ENCODE results near the gene TAAR8. TPM values are rescaled to one million over a fixed set of nuclear protein-coding genes. Genes with fewer than 3 reads are reported as not detected.

TAAR8 gene, protein sequence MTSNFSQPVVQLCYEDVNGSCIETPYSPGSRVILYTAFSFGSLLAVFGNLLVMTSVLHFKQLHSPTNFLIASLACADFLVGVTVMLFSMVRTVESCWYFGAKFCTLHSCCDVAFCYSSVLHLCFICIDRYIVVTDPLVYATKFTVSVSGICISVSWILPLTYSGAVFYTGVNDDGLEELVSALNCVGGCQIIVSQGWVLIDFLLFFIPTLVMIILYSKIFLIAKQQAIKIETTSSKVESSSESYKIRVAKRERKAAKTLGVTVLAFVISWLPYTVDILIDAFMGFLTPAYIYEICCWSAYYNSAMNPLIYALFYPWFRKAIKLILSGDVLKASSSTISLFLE
- not detected in 2 replicates for total RNA-seq

DNA sequence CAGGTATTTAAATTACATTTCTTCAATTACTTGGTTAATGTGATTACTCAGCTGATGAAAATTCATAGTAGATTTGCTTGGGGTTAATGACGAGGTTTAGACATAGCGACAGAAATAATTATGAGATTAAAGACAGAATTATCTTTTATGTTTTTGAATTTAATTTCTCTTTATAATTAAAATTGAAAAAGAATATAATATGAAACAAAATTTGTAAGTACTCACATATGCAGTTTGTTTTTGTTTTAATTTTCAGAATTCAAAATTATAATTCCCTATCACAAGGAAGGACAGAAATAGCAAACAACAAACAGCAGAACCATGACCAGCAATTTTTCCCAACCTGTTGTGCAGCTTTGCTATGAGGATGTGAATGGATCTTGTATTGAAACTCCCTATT, at the start of gene TAAR8:
TSS of gene TAAR8 (plus strand) at position 301 of the 400 bp plus-strand sequence. CDS start at position 322, 21 bp downstream.

DNA sequence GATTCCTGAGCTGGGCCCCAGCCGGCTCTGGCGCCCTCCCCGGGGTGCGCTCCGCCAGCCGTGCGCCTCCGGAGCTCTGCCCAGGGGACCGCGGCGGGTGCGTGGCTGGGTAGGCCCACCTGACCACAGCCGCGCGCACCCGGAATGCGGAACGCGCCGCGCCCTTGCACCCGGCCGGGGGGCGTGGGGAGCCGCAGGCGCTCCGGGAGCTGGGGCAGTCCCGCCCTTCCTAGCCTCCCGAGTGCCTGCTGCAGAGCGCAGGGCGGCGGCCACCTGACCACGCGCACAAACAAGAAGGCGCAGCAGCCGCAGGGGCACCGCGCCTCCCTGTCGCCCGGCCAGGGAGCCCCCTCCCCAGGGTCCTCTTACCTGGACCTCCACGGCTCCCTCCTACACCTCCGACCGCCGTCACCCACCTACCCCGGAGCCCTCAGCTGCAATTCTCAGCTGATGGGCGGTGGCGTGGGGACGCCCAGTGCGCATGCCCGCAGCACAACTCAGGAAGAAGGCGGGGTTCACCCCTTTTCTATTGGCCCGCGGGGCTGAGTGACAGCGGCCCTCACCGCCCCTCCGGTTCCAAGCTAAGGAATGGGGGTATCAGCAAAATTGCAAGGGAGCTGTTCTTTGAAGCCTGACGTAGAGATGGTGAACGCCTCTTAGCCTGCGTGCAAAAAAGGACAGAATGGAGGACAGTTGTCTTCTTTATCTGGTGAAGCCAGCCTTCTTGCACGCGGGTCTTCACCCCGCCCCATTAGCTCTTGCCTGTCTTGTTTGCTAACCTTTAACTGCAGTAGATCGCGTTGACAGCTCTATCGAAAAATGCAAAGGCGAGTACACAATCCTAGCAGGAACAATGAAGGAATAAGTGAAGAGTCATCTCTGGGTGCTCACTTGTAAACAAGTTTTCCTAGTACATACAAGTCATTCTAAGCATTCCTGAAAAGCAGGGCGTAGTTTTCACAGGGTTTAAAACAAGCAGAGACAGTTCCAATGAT, 39.5 kb upstream of the TAAR8 start, which contains the start of gene STX7:
TSS of gene STX7 (minus strand) at position 479 of the 995 bp plus-strand sequence. CDS start 9,586 bp downstream, outside the sequence.

DNA sequence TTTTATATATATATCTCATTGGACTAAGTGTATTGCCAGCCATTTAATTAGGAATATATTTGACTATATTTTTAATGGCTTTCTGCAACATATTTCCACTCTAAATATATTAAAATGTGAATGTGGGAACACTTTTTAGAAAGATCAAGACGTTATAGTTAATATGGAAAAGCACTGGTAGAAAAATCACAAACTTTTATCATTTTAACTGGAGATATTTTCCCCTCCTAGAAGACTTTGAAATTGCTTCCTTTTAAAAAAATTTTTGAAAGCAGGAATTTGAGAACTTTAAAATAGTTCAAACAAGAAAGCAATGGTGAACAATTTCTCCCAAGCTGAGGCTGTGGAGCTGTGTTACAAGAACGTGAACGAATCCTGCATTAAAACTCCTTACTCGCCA, 14.5 kb upstream of the TAAR8 start, which contains the start of gene TAAR9:
TSS of gene TAAR9 (plus strand) at position 301 of the 400 bp plus-strand sequence. CDS start at position 314, 13 bp downstream.

DNA sequence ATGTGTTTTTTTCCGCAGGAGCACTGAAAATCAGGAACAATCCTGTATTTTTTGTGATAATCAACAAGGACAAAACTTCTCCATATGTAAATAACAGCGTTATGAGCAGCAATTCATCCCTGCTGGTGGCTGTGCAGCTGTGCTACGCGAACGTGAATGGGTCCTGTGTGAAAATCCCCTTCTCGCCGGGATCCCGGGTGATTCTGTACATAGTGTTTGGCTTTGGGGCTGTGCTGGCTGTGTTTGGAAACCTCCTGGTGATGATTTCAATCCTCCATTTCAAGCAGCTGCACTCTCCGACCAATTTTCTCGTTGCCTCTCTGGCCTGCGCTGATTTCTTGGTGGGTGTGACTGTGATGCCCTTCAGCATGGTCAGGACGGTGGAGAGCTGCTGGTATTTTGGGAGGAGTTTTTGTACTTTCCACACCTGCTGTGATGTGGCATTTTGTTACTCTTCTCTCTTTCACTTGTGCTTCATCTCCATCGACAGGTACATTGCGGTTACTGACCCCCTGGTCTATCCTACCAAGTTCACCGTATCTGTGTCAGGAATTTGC, 17.8 kb downstream of the TAAR8 start, which contains the start of gene TAAR6:
TSS of gene TAAR6 (plus strand) at position 102 of the 557 bp plus-strand sequence. CDS start at position 102, 0 bp downstream.

DNA sequence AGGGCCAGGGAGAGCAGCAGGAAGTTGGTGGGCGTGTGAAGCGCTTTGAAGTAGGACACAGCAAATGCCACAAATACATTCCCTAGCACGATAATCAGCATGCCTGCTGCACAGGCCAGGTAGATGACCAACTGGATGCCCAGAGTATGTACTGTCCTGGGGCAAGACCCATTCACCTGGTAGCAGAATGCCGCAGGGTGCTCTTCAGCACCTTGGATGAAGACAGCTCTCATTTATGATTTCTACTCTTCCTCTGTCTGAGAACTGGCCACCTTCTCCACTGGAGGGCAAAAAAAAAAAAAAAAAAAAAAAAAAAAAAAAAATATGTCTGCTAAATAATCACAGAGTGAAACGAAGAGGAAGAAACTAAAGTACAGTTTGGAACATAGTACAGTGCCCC, 37.0 kb downstream of the TAAR8 start, which contains the start of gene TAAR5:
TSS of gene TAAR5 (minus strand) at position 288 of the 400 bp plus-strand sequence. CDS start at position 233, 55 bp downstream.

Other genes starting within 250 kb of the TAAR8 start
- under 0.01 and 11.3 TPM in 2 replicates for gene MOXD1, start 151.2 kb upstream of the TAAR8 start, total RNA-seq
- 20.0 and 34.7 TPM in 2 replicates for gene STX7, start 39.6 kb upstream of the TAAR8 start, total RNA-seq
- gene TAAR9, start 14.4 kb upstream of the TAAR8 start, total RNA-seq, result not detected in 2 replicates
- not detected in 2 replicates for gene TAAR6, start 17.6 kb downstream of the TAAR8 start, total RNA-seq
- gene TAAR5, start 37.1 kb downstream of the TAAR8 start, total RNA-seq, result not detected in 2 replicates
- not detected in 2 replicates for gene TAAR2, start 71.6 kb downstream of the TAAR8 start, total RNA-seq
- gene TAAR1, start 106.5 kb downstream of the TAAR8 start, total RNA-seq, result not detected in 2 replicates
- gene VNN1, start 161.4 kb downstream of the TAAR8 start, total RNA-seq, result 1.2 TPM in 1 of 2 replicates, not detected in the other
- gene VNN2, start 205.2 kb downstream of the TAAR8 start, total RNA-seq, result 0.72 TPM in 1 of 2 replicates, not detected in the other
- gene SLC18B1, start 246.0 kb downstream of the TAAR8 start, total RNA-seq, result 13.6 and 15.9 TPM in 2 replicates